ENCODE measurements around the gene ABCC5. TPM values are rescaled to one million over a fixed set of nuclear protein-coding genes. Genes with fewer than 3 reads are reported as not detected.
A peak's percentile ranks its signal among the peaks of the same experiment; 100 is the strongest.

Gene ABCC5
- total RNA-seq, 1 donor, result 21.2 TPM

- H3K4me3 ChIP-seq (ENCODE audit: low read depth, low read length), result no peak overlapping the region
- TF ChIP-seq CTCF (IDR thresholded peaks at IDR 0.05; ENCODE audit: insufficient read depth, low read length), result no peak
Observed at GRCh38 chr3:183897606-183898005, 120.1 kb downstream of the ABCC5 start.

DNA sequence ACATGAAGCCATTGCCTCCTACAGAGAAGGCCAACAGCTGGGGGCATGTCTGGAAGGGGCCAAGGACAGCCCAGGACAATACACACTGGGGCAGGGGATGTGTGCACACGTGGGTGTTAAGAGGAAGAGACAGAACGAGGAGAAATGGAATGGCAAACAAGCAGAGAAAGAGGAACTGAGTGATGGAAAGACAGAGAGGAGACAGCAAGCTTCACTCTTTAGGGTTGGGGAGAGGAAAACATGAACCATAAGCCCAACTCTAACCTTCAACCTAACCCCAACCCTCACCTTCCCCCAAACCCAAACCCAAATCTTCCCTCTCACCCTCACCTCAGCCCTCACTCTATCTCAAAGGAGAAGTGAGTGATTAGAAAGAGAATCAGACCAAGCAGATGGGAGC lies 121.1 kb downstream of the ABCC5 start:
- TF ChIP-seq CTCF (IDR thresholded peaks at IDR 0.05; ENCODE audit: insufficient read depth, low read length), result no peak
- no peak for DNase-seq (ENCODE audit: low read depth)
- no peak overlapping the region for H3K4me3 ChIP-seq (ENCODE audit: low read depth, low read length)

More at GRCh38 chr3:183897606-183898005, 120.1 kb downstream of the ABCC5 start:
- DNase-seq (ENCODE audit: low read depth), result no peak

- TF ChIP-seq CTCF (IDR thresholded peaks at IDR 0.05; ENCODE audit: insufficient read depth, low read length), result no peak
- no peak for DNase-seq (ENCODE audit: low read depth)
- no peak overlapping the region for H3K4me3 ChIP-seq (ENCODE audit: low read depth, low read length)
Observed at GRCh38 chr3:183896184-183896583, 121.5 kb downstream of the ABCC5 start.

DNA sequence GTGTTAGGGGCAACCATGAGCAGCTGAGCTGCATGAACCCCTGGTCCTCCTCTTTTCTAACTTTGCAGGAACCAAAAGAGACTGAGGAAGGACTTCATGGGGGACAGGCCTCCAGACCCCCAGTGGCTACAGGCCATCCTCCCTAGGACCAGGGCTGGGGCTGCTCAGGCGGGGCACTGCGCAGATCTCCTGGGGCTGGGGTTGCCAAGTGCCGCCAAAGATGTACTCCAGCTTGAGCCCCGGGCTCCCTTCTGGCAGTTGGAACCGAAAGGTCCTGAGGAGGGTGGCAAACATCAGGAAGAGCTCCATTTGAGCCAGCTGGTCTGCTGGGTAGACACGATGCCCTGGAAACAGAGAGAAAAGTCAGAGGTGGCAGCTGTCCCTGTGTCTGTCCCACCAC lies 121.9 kb downstream of the ABCC5 start:
- no peak for TF ChIP-seq CTCF (IDR thresholded peaks at IDR 0.05; ENCODE audit: insufficient read depth, low read length)
- H3K4me3 ChIP-seq (ENCODE audit: low read depth, low read length), result no peak overlapping the region
- no peak for DNase-seq (ENCODE audit: low read depth)

DNA sequence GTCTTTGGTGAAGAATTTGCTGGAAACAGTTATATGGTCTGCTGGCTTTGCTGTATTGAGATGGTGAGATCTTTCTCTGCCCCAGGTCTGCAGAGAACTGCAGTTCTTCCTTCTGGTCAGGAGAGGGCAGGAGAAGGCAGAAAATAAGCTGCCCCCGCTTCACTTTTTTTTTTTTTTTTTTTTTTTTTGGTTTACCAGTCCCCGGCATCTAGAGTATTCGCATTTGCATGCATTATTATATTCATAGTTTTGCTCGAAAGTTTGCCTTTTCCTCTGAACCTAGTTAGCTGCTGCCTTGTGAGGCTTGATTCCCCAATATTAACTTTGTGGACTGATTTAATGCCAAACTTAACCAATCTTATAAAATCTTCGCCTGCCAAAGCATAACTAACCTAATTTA lies 122.4 kb downstream of the ABCC5 start:
- DNase-seq (ENCODE audit: low read depth), result peak; percentile 73
- peak; percentile 87 for TF ChIP-seq CTCF (IDR thresholded peaks at IDR 0.05; ENCODE audit: insufficient read depth, low read length)
- no peak overlapping the region for H3K4me3 ChIP-seq (ENCODE audit: low read depth, low read length)

- H3K4me3 ChIP-seq (ENCODE audit: low read depth, low read length), result no peak overlapping the region
- DNase-seq (ENCODE audit: low read depth), result no peak
- TF ChIP-seq CTCF (IDR thresholded peaks at IDR 0.05; ENCODE audit: insufficient read depth, low read length), result no peak
Observed at GRCh38 chr3:183892610-183893214, 125.0 kb downstream of the ABCC5 start.

DNA sequence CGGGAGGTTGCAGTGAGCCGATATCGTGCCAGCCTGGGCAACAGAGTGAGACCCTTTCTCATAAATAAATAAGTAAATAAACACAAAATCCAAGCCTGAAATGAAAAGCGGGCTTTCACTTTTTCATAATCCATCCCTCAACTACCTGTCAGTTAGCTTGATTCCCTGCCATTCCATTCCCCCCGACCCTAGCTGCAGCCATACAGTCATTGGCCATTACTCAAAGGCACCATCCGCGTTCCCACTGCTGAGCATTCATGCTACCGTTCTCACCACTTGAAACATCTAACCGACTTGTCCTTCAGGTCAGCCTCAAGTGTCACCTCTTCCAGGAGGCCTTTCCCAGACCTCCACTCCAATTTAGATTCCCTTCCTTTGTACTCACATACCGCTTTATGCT lies 131.9 kb downstream of the ABCC5 start:
- no peak overlapping the region for H3K4me3 ChIP-seq (ENCODE audit: low read depth, low read length)
- no peak for DNase-seq (ENCODE audit: low read depth)
- no peak for TF ChIP-seq CTCF (IDR thresholded peaks at IDR 0.05; ENCODE audit: insufficient read depth, low read length)
